ENCODE data around the gene CAPN13.
A peak's percentile ranks its signal among the peaks of the same experiment; 100 is the strongest.

The CAPN13 gene

GRCh38 chr2:30683236-30683956 is 123.8 kb downstream of the CAPN13 start:
- peaks cover 44% of the 10 kb centered on the region for H3K4me1 ChIP-seq (ENCODE audit: low read depth, poor library complexity, severe bottlenecking)
- no peak overlapping the region for H2AFZ ChIP-seq (ENCODE audit: low read depth)
- peak overlapping the region; percentile 74; the same call in 1 of the 2 replicates for H3K4me2 ChIP-seq
- H3K4me3 ChIP-seq (IDR thresholded peaks at IDR 0.05; ENCODE audit: insufficient read depth, low read depth, low read length), result no peak overlapping the region
- no peaks in the 10 kb centered on the region for H3K36me3 ChIP-seq (ENCODE audit: insufficient read depth)
- no peaks in the 10 kb centered on the region for H3K27me3 ChIP-seq (ENCODE audit: insufficient read depth, low read depth)
- H3K79me2 ChIP-seq (ENCODE audit: insufficient read depth, low read depth), result no peaks in the 10 kb centered on the region
- TF ChIP-seq CTCF (conservative IDR thresholded peaks at IDR 0.05; ENCODE audit: low read depth, low read length), result no peak
- H3K9ac ChIP-seq, result no peak overlapping the region
- no peak overlapping the region; the same call in 1 of the 2 replicates for H3K27ac ChIP-seq
- no peaks in the 10 kb centered on the region for H4K20me1 ChIP-seq (ENCODE audit: insufficient read depth)

GRCh38 chr2:30681022-30681421 is 126.2 kb downstream of the CAPN13 start:
- Histone ChIP-seq H3K9ac (no peak overlapping the region), H3K4me1 (ENCODE audit: low read depth, poor library complexity, severe bottlenecking) (peaks cover 32% of the 10 kb centered on the region), H3K27me3 (ENCODE audit: insufficient read depth, low read depth) (no peaks in the 10 kb centered on the region), H3K4me2 (no peak overlapping the region), H4K20me1 (ENCODE audit: insufficient read depth) (no peaks in the 10 kb centered on the region), H2AFZ (ENCODE audit: low read depth) (no peak overlapping the region), H3K4me3 (IDR thresholded peaks at IDR 0.05; ENCODE audit: insufficient read depth, low read depth, low read length) (no peak overlapping the region), H3K36me3 (ENCODE audit: insufficient read depth) (no peaks in the 10 kb centered on the region), H3K79me2 (ENCODE audit: insufficient read depth, low read depth) (no peaks in the 10 kb centered on the region), H3K27ac (no peak overlapping the region)
- no peak for TF ChIP-seq CTCF (conservative IDR thresholded peaks at IDR 0.05; ENCODE audit: low read depth, low read length)

DNA sequence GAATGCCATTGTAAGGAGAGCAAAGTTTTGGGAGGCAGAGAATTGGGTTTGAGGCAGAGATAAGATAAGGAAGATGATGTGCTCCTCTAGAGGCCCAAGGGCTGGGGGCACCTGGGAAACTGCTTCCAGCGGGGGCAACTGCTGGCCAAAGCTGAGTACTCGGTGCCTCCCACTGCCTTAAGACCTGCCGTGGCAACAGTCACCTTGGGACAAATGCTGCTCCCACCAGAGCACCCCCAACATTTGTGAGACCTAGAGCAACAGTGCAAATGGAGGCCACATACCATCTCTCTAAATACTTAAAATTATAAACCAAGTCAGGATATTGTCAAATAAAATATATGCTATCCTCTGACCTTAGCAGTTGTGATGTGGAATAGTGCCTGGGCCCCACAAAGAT is 127.1 kb downstream of the CAPN13 start:
- H3K27ac ChIP-seq, result no peak overlapping the region
- no peaks in the 10 kb centered on the region for H4K20me1 ChIP-seq (ENCODE audit: insufficient read depth)
- H3K36me3 ChIP-seq (ENCODE audit: insufficient read depth), result no peaks in the 10 kb centered on the region
- no peak for TF ChIP-seq CTCF (conservative IDR thresholded peaks at IDR 0.05; ENCODE audit: low read depth, low read length)
- no peaks in the 10 kb centered on the region for H3K79me2 ChIP-seq (ENCODE audit: insufficient read depth, low read depth)
- no peak overlapping the region for H2AFZ ChIP-seq (ENCODE audit: low read depth)
- H3K9ac ChIP-seq, result no peak overlapping the region
- peaks cover 23% of the 10 kb centered on the region for H3K4me1 ChIP-seq (ENCODE audit: low read depth, poor library complexity, severe bottlenecking)
- H3K4me2 ChIP-seq, result no peak overlapping the region
- H3K27me3 ChIP-seq (ENCODE audit: insufficient read depth, low read depth), result no peaks in the 10 kb centered on the region
- no peak overlapping the region for H3K4me3 ChIP-seq (IDR thresholded peaks at IDR 0.05; ENCODE audit: insufficient read depth, low read depth, low read length)

- Histone ChIP-seq H3K4me1 (ENCODE audit: low read depth, poor library complexity, severe bottlenecking) (peaks cover 18% of the 10 kb centered on the region), H3K4me2 (no peak overlapping the region), H3K36me3 (ENCODE audit: insufficient read depth) (no peaks in the 10 kb centered on the region), H3K4me3 (IDR thresholded peaks at IDR 0.05; ENCODE audit: insufficient read depth, low read depth, low read length) (no peak overlapping the region), H3K27ac (no peak overlapping the region), H2AFZ (ENCODE audit: low read depth) (no peak overlapping the region), H3K79me2 (ENCODE audit: insufficient read depth, low read depth) (no peaks in the 10 kb centered on the region), H4K20me1 (ENCODE audit: insufficient read depth) (no peaks in the 10 kb centered on the region), H3K27me3 (ENCODE audit: insufficient read depth, low read depth) (no peaks in the 10 kb centered on the region), H3K9ac (no peak overlapping the region)
- no peak for TF ChIP-seq CTCF (conservative IDR thresholded peaks at IDR 0.05; ENCODE audit: low read depth, low read length)
These were observed 127.7 kb downstream of the CAPN13 start for GRCh38 chr2:30679426-30680088.

Measured in KMS-11 (cell line).